Activated CD8-positive, alpha-beta T cell treated with anti-CD3 and anti-CD28 coated beads for 36 hours (primary cell): ENCODE data around the gene NPPC. TPM values are rescaled to one million over a fixed set of nuclear protein-coding genes. Genes with fewer than 3 reads are reported as not detected.

Experiments
- ATAC-seq: fragments of 200-7000 bp; cut with Tn5 transposase; one replicate; pipeline ENCODE4 v1.10.0; 2021; ENCODE audit warnings: mild to moderate bottlenecking, moderate library complexity
- CTCF ChIA-PET: fragments of 350-600 bp; sonication (Branson Sonifier 250); formaldehyde crosslinking; loops from one replicate; lab custom pipeline; 2021; ENCODE audit warnings: antibody characterized with exemption; lab: Charles Lee
- POLR2A ChIA-PET: fragments of 350-600 bp; sonication (Branson Sonifier 250); formaldehyde crosslinking; loops from one replicate; lab custom pipeline; 2021; ENCODE audit warnings: antibody characterized with exemption; lab: Charles Lee
- DNase-seq: peaks from one replicate; pipeline ENCODE4 v3.0.0-alpha.2; 2020
- H3K27ac Mint-ChIP-seq: one replicate; pipeline ENCODE4 v1.8.0; 2021; ENCODE audit warnings: mild to moderate bottlenecking, mixed read lengths
- H3K27me3 Mint-ChIP-seq: one replicate; pipeline ENCODE4 v1.8.0; 2021; ENCODE audit warnings: mixed read lengths
- H3K36me3 Mint-ChIP-seq: one replicate; pipeline ENCODE4 v1.8.0; 2021; ENCODE audit warnings: low read depth, mixed read lengths
- H3K4me1 Mint-ChIP-seq: one replicate; pipeline ENCODE4 v1.8.0; 2021; ENCODE audit warnings: low read depth, mixed read lengths
- H3K4me3 Mint-ChIP-seq: one replicate; pipeline ENCODE4 v1.8.0; 2021; ENCODE audit warnings: mild to moderate bottlenecking, moderate library complexity, mixed read lengths
- H3K9me3 Mint-ChIP-seq: one replicate; pipeline ENCODE4 v1.8.0; 2021; ENCODE audit warnings: mixed read lengths
- intact Hi-C: fragments of 100-400 bp; cut with micrococcal nuclease; formaldehyde crosslinking; loops from one replicate; pipeline ENCODE4 v1.10.0; 2022
- total RNA-seq, 2 experiments: library from RNA; stranded (reverse); gene quantifications; one replicate each; pipeline ENCODE4 v1.2.3, GENCODE V29; 2021
- TF ChIP-seq, protein P1 (sequence below): fragments of 200-600 bp; IDR thresholded peaks from one replicate; pipeline ENCODE4 v1.8.0; 2022; ENCODE audit warnings: antibody characterized with exemption, mild to moderate bottlenecking

NPPC gene
- total RNA-seq, 2 experiments from 2014 or later = 3.5 to 4.7 TPM

DNA sequence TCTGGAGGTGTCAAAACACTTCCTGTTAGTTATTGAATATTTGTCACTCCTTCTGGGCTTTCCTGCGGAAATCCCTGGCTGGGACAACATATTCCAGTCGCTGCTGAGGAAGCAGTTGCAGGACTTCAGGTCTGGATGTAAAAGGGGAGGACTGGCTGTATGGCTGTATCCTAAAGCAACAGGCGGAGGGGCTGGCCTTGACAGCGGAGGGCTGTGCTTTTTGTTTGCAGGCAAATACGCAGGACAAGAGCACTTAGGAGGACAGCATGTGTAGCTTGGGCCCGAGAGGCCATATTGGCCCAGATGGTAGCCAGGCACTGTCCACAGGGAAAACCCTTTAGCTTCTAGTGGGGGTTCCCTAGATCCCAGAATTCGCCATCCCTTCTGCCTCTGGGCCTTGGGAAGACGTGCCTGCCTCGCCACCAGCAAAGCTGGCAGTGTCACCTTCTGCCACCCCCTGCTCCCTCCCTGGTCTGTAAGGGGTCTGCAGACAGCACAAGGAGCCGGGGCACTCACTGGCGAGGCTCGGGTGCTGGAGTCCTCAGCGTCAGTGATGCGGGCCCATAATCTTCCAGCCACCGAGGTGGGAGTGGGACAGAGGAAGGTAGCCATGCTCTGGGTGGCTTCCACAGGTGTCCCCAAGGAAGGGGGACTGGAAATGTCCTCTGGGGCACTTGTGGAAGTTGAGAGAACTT is 6.7 kb downstream of the NPPC start:
- TF ChIP-seq, protein P1, sequence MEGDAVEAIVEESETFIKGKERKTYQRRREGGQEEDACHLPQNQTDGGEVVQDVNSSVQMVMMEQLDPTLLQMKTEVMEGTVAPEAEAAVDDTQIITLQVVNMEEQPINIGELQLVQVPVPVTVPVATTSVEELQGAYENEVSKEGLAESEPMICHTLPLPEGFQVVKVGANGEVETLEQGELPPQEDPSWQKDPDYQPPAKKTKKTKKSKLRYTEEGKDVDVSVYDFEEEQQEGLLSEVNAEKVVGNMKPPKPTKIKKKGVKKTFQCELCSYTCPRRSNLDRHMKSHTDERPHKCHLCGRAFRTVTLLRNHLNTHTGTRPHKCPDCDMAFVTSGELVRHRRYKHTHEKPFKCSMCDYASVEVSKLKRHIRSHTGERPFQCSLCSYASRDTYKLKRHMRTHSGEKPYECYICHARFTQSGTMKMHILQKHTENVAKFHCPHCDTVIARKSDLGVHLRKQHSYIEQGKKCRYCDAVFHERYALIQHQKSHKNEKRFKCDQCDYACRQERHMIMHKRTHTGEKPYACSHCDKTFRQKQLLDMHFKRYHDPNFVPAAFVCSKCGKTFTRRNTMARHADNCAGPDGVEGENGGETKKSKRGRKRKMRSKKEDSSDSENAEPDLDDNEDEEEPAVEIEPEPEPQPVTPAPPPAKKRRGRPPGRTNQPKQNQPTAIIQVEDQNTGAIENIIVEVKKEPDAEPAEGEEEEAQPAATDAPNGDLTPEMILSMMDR = no peak
- Mint-ChIP-seq H3K9me3 (no peaks in the 10 kb centered on the region), H3K4me1 (no peaks in the 10 kb centered on the region), H3K27ac (no peak overlapping the region), H3K4me3 (no peak overlapping the region), H3K27me3 (peaks cover 12% of the 10 kb centered on the region), H3K36me3 (no peaks in the 10 kb centered on the region)
- intact Hi-C loops = loop anchor here (10.0 kb wide), 1 partner anchor 315 kb away; no protein-coding TSS in a partner anchor
- POLR2A ChIA-PET = interaction anchor here (0.5 kb wide), 1 partner anchor 401 kb away, joined by 3 read pairs; no protein-coding TSS in a partner anchor
- CTCF ChIA-PET = interaction anchor here (1.0 to 9.9 kb wide), 4 partner anchors 10 to 408 kb away, joined by 3 to 59 read pairs (median 4); no protein-coding TSS in a partner anchor
- ATAC-seq (no peak), DNase-seq (no peak)

DNA sequence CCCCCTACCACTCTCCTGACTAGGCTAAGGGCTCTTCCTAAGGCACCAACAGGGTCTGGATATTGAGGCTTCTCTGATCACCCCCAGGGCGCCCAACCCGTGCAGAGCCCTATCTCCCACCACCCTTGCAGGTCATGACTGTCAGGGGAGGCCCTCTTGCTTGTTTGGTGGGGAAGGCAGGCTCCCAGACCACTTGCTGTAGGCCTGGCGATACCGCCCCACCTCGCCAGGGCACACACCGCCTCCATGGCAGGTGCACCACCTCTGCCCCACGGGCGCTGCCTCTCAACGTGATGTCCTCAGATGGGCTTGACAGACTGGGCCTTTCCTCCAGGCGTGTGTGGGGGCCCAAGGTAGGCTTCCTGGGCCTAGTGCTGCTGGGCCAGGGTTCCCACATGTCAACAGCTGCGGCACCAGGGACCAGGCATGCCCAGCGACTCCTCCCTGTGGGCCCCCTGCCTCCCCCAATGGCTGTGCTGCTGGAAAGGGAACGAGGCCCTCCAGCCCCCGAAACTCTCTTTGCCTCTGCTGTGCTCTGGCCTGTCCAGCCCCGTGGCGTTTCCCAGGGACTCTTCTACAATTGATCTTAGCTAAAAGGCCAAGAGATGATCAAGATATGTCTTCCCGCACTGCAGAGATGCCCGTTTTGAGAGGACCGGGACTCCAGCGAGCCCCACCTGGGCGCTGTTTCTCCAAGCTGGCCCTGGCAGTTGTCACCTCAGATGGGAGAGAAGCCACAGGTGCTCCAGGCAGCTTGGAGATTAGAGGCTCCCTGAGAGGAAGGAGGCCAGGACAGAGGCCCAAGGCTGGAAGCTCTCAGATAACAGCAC is 7.5 kb downstream of the NPPC start:
- intact Hi-C loops = no loop called here
- CTCF ChIA-PET = interaction anchor here (1.3 to 9.9 kb wide), 3 partner anchors 11 to 409 kb away, joined by 3 to 59 read pairs (median 5); no protein-coding TSS in a partner anchor
- DNase-seq (no peak), ATAC-seq (no peak)
- TF ChIP-seq, protein P1 = no peak
- H3K27ac Mint-ChIP-seq = no peak overlapping the region
- H3K4me3 Mint-ChIP-seq = no peak overlapping the region
- H3K4me1 Mint-ChIP-seq = no peaks in the 10 kb centered on the region
- POLR2A ChIA-PET = interaction anchor here (0.5 kb wide), 1 partner anchor 402 kb away, joined by 3 read pairs; no protein-coding TSS in a partner anchor
- H3K9me3 Mint-ChIP-seq = no peaks in the 10 kb centered on the region
- peaks cover 4% of the 10 kb centered on the region for H3K27me3 Mint-ChIP-seq
- H3K36me3 Mint-ChIP-seq = no peaks in the 10 kb centered on the region

DNA sequence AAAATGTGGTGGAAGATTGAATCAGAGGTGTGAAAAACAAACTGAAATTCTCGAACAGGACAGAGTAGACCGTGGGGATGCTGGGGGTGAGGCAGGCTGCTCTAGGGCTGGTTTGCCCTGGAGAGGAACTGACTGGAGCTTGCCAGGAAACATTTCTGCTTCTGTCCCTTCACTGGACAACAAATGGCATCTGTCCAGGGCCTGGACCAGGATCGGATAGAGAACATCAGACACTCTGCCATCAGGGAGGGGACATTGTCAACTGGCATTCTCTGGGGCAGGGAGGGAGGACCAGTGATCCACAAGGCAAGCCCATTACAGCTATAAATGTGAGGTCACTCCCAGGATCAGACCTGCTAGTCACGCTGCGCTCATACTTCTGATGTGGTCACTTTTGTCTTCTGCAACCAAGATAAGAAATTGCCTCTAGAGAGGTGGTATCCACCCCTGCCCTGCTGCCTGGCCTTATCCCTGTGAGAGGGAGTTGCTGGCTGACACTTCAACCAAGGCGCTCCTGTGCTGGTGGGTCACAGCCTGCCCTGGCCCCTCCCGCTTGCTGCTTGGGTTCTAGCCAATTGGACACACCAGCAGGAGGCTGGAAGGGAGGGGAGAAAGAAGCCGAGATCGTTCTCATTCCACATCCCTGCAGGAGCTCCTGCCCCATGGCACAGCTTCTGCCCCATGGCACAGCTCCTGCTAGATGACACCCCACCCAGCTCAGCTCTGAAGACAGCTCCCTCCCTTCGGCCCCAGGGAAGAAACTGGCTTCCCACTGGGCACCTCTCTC is 8.7 kb downstream of the NPPC start:
- no peak overlapping the region for H3K4me3 Mint-ChIP-seq
- ChIA-PET CTCF (interaction anchor here (0.6 to 9.9 kb wide), 6 partner anchors 12 to 418 kb away, joined by 3 to 59 read pairs (median 4); no protein-coding TSS in a partner anchor), POLR2A (interaction anchor here (0.9 kb wide), 1 partner anchor 343 kb away, joined by 3 read pairs; no protein-coding TSS in a partner anchor)
- TF ChIP-seq, protein P1 = no peak
- ATAC-seq = no peak
- no peak for DNase-seq
- no peaks in the 10 kb centered on the region for H3K36me3 Mint-ChIP-seq
- H3K4me1 Mint-ChIP-seq = no peaks in the 10 kb centered on the region
- no peaks in the 10 kb centered on the region for H3K27me3 Mint-ChIP-seq
- intact Hi-C loops = no loop called here
- no peak overlapping the region for H3K27ac Mint-ChIP-seq
- H3K9me3 Mint-ChIP-seq = no peaks in the 10 kb centered on the region

DNA sequence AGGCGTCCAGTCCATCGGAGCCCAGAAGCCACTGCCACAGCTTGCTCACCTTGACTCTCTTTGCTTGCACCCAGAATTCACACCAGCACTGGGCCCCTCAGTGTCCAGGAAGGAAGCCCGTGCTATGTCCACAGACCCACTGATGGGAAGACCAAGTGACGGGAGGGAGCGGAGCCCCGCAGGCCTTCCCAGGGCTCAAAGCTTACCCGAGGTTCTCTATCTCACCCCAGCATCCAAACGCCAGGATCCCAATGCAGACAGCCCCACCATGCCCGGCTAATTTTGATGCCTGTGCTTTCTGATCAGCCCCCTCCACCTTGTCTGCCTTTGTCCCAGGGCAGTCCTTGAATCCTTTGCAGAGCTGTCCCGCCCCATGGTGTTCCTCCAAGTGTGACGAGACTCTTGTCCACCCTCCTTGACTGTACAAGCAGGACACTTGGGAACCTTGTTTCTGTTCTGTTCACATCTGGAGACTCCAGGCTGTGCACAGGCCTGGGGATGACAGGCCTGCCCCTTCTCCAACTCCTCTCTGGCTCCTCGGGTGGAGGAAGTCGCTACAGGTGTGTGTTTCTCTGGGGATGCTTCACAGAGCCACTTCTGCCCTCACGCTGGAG is 12.0 kb downstream of the NPPC start:
- CTCF ChIA-PET = interaction anchor here (4.4 kb wide), 1 partner anchor 13 kb away, joined by 28 read pairs; no protein-coding TSS in a partner anchor
- ATAC-seq (no peak), DNase-seq (no peak)
- H3K27ac Mint-ChIP-seq = no peak overlapping the region
- intact Hi-C loops = no loop called here
- no peaks in the 10 kb centered on the region for H3K27me3 Mint-ChIP-seq
- TF ChIP-seq, protein P1 = no peak
- no peak overlapping the region for H3K4me3 Mint-ChIP-seq
- no peaks in the 10 kb centered on the region for H3K36me3 Mint-ChIP-seq
- POLR2A ChIA-PET = no interaction called here
- H3K9me3 Mint-ChIP-seq = no peaks in the 10 kb centered on the region
- peaks cover 16% of the 10 kb centered on the region for H3K4me1 Mint-ChIP-seq
